HL-60/S4 treated with phorbol 12-myristate 13-acetate at 8.2 ng/mL for 4 days and 3 days (cell line): ENCODE data around the gene UTP4.

Experiments
- in situ Hi-C: fragments of 300-500 bp; cut with MboI; formaldehyde crosslinking; loops from 2 replicates; pipeline ENCODE4 v1.15.0; 2022; ENCODE audit warnings: low sequenced_read_pairs

Gene UTP4

DNA sequence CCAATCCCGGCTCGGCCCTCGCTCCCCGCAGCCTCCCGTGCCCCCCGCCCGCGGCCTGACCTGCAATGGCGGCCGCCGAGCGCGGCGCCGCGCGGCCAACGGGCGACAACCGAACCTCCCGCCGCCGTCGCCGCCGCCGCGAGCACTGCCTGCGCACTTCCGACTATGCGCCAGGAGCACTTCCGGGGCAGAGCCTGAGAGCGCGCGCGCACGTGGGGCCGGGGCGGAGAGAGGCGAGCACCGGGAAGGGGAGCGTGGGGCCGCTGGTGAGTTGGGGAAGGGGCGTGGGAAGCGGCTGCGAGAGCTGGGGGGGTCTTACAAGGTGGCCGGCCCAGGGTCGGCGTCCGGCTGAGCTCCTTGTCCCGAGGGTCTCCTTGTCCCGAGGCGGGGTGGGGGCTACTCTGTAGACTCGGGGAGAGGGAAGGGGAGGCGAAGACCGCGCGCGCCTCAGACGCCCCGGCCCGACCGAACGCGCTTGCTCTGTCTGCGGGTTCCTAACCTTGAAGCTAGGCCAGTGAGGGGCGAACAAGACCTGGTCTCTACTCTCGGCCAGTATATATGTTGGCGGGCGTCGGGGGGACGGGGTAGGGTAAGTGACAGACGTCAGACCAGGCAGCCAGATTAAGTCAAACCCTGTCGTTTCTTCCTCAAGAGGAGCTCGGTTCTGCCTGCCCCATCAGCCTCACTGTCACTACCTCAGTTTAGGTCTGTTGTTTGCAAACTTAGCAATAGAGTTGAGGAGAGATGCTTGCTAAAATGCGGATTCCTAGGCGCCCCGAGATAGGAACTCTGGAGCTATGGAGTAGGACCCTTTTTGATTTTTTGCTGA lies at the start of gene UTP4, which contains the start of gene CHTF8:
TSS of gene UTP4 (plus strand) at position 226 of the 829 bp plus-strand sequence. CDS start 811 bp downstream, outside the sequence.
TSS of gene CHTF8 (minus strand) at position 165 of the 829 bp plus-strand sequence. CDS start 11,130 bp downstream, outside the sequence.
- in situ Hi-C loops, result no loop called here

DNA sequence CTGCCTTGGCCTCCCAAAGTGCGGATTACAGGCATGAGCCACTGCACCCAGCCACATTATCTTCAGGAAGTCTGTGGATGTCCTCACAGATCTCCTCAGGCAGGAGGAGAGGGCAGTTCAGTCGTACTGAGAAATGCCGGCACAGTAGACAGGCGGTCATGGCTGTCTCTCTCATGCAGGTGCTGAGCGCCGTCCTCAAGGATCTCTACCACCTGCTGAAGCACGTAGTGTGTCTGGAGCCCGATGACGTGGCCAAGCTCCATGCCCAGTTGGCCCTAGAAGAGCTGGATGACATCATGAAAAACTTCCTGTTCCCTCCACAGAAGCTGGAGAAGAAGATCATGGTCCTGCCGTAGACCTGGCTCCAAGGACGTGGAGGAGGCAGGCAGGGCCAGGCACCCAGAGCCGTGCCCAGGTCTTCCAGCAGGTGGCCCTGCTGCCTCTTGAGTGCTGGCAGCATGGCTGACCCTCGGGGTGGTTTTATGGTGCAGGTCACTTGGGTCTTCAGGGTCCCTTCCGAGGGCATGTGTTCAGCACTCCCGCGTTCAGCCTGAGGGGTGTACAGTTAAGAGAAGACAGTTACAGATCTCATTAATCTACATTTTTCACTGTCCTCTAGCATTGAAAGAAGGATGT lies 49.0 kb upstream of the UTP4 start:
- in situ Hi-C loops, result no loop called here

DNA sequence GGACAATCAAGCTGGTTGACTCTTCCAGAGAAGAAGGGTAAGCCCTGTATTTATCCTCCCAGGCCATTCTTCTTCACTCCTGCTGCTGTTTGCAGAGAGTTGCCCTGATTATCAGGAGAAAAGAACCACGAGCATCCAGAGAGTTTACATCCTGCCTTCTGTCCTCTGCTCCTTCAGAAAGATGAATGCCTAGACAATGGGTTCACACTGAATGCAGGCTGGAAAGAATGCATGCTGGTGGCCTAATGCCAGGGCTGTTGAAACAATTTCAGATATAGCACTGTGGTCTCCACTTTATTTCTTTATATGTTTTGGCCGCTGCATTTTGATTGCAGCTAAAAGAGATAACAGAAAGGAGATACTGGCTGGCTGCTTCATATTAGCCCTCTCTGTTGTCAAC lies 48.2 kb upstream of the UTP4 start:
- in situ Hi-C loops, result no loop called here

GRCh38 chr16:69085032-69085695 lies 47.3 kb upstream of the UTP4 start:
- in situ Hi-C loops, result no loop called here

GRCh38 chr16:69087161-69087581 lies 45.3 kb upstream of the UTP4 start:
- in situ Hi-C loops, result no loop called here

GRCh38 chr16:69088684-69089083 lies 43.8 kb upstream of the UTP4 start:
- in situ Hi-C loops, result no loop called here

DNA sequence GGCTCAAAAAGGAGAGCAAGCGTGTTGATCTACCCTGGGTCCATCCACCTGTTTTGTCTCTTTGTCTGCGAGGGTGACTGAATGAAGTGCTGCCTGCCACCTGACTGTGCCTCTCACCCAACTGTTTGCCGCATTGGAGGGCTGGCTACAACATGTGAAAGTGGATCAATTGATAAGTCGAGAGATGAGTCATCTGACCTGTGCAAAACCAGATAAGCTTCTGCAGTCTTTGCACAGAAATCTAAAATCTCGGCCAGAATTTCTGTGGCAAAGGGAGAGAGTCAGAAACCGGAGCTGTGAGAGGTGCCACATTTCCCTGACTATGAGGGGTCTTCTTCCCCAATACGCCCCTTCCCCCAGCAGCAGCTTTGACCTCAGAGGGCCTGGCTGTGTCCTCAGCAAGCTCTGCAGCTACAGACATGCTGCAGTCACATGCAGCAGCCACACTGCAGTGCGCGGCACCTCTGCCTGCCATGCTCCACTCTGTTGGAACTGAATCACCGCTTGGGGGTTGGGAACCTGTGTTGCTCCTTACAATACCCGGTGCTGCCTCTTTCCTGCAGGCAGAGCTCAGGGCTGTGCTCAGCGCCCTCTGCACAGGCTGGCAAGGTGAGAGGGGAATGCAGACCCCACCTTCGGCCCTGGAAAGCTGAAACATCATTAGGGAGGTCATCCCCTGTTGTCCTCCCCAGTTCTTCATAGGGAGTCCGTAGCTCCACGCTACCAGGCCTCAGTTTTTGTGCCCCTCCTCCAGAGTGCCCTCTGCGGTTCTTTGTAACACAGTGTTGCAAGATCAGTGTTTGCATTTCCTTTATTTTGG lies 43.1 kb upstream of the UTP4 start:
- in situ Hi-C loops, result no loop called here

GRCh38 chr16:69093974-69094373 lies 38.5 kb upstream of the UTP4 start:
- in situ Hi-C loops, result no loop called here

- in situ Hi-C loops, result no loop called here
These were observed 37.9 kb upstream of the UTP4 start for GRCh38 chr16:69094501-69094900.

- in situ Hi-C loops, result no loop called here
These were observed 37.3 kb upstream of the UTP4 start for GRCh38 chr16:69095193-69095592.

GRCh38 chr16:69100071-69100691 lies 32.3 kb upstream of the UTP4 start:
- in situ Hi-C loops, result no loop called here

- in situ Hi-C loops, result no loop called here
These were observed 26.7 kb upstream of the UTP4 start, which contains the start of gene HAS3 for GRCh38 chr16:69105501-69106361. Gene HAS3 (plus strand): TSS chr16:69105653. CDS start chr16:69109396, 3,743 bp downstream.

GRCh38 chr16:69106491-69107315 lies 25.7 kb upstream of the UTP4 start:
- in situ Hi-C loops, result no loop called here

DNA sequence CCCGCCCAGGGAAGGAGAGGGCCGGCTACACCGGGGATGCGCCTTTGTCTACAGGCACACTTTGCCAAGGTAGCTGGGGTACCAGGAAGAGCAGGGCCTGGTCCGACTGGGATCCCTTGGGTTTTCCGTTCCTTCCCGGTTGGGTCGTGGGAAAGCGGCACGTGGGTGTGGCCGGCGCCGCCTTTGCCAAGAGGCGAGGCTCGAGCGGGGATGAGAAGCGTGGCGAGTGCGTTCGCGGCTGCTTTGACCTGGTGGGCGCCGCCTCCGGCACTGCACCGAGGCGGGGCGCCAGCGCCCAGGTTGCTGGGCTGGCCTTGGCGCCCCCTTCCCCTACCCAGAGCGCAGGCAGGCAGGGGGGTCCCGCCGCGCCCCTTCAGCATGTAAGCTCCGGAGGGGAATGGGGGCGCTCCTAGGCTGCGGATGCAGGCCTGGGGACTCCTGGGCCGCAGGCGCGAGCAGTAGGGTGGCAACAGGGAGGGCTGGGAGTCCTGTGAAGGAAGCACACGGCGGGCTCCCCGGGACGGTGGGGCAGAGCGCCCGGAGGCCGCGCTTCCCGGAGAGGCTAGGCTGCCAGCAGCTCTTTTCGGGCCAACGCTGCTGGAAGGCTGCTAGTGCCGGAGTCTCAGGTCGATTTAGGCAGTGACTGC lies 25.0 kb upstream of the UTP4 start:
- in situ Hi-C loops, result no loop called here

GRCh38 chr16:69108064-69108904 lies 24.2 kb upstream of the UTP4 start:
- in situ Hi-C loops, result no loop called here

- in situ Hi-C loops, result no loop called here
These were observed 23.6 kb upstream of the UTP4 start for GRCh38 chr16:69108905-69109252.
